Psoas muscle (tissue), 8 donors: ENCODE measurements around the gene APOC3. TPM values are rescaled to one million over a fixed set of nuclear protein-coding genes. Genes with fewer than 3 reads are reported as not detected.

Experiments used
- ATAC-seq, 4 donors: fragments of 200-7000 bp; cut with Tn5 transposase; one replicate each; pipeline ENCODE4 v1.9.1; 2020; ENCODE audit warnings: moderate library complexity in 3 of 4, mild to moderate bottlenecking in 2 of 4
- DNase-seq, 2 donors: peaks; one replicate each; pipeline ENCODE4 v3.0.0-alpha.2; 2020
- H3K27ac ChIP-seq: fragments of 200-600 bp; one replicate; pipeline ENCODE4 v1.8.0; 2022
- H3K27me3 ChIP-seq, 3 donors: fragments of 200-600 bp in 1 of 3; one replicate each; pipeline versions ENCODE4 v1.6.1 to v1.8.0; 2013 to 2022; ENCODE audit warnings: low read length in 2 of 3, mild to moderate bottlenecking in 2 of 3, moderate library complexity in 1 of 3; ENCODE audit not compliant: insufficient read depth in 3 of 3
- H3K36me3 ChIP-seq, 2 donors: fragments of 200-600 bp in 1 of 2; one replicate each; pipeline versions ENCODE4 v1.6.1 to v1.8.0; 2013 to 2022; ENCODE audit warnings: low read depth in 1 of 2, mild to moderate bottlenecking in 1 of 2, moderate library complexity in 1 of 2; ENCODE audit not compliant: insufficient read depth in 1 of 2
- H3K4me1 ChIP-seq: fragments of 200-600 bp; one replicate; pipeline ENCODE4 v1.8.0; 2022
- H3K4me3 ChIP-seq: fragments of 200-600 bp; one replicate; pipeline ENCODE4 v1.8.0; 2022; ENCODE audit warnings: mild to moderate bottlenecking
- H3K9me3 ChIP-seq: fragments of 200-600 bp; one replicate; pipeline ENCODE4 v1.8.0; 2022
- CTCF ChIP-seq: fragments of 200-600 bp; IDR thresholded peaks from one replicate; pipeline ENCODE4 v1.8.0; 2022; ENCODE audit warnings: antibody characterized with exemption
- WGBS, 3 donors: extraction: QIAGEN DNeasy Blood & Tissue Kit; methylation state at CpG; one replicate each; pipeline versions ENCODE4 v1.1.6 to v1.1.7; 2013; 5-methylcytosine and 5-hydroxymethylcytosine counted together
- intact Hi-C, 2 donors: fragments of 100-400 bp; cut with DNase I; formaldehyde crosslinking; loops; one replicate each; pipeline versions ENCODE4 v1.11.0 to v1.14.2; 2022
- polyA plus RNA-seq, 3 donors: library from polyadenylated mRNA; stranded (reverse); fragments of 200-250 nt; gene quantifications; one replicate each; pipeline ENCODE4 v1.2.3, GENCODE V29; 2013
- total RNA-seq, 4 donors: library from RNA; stranded (reverse); fragmentation: NEBNext Ultra II Directional in 2 of 4; extraction: Animal tissue kit (Norgen Biotek cat#: 25700) in 2 of 4; gene quantifications; one replicate each; pipeline versions ENCODE4 v1.2.1 to v1.2.4, GENCODE V29; 2021 to 2023
- donor health status: healthy with polysubstance abuse.
- donor health status: DM: no; HTN: no; CAD: no; lungs with moderate emphysema.
- donor health status: Bipolar disorder and iron deficiency.
- donor health status: healthy.
- donor health status: DM: yes; HTN: yes; CAD: no.
- donor health status: DM: no; HTN: no; CAD: no.
- donor health status: DM: no; HTN: no; CAD: no.
- donor health status: DM: yes; HTN: yes; CAD: no.

Gene APOC3
- total and polyA plus RNA-seq, 7 donors: 0.26 to 2.2 (median 0.46) TPM; not detected in 4

GRCh38 chr11:116790167-116791001, 39.3 kb upstream of the APOC3 start:
- Histone ChIP-seq H3K27ac (no peak overlapping the region), H3K36me3 (peaks cover 0 to 15% of the 10 kb centered on the region in 2 donors), H3K4me1 (peaks cover 10% of the 10 kb centered on the region), H3K4me3 (no peak overlapping the region), H3K27me3 (no peaks in the 10 kb centered on the region), H3K9me3 (no peaks in the 10 kb centered on the region)
- peak in 1 of 2 donors; percentile 56 for DNase-seq
- no peak for ATAC-seq
- no peak for TF ChIP-seq CTCF
- 81 to 84% (median 84%) methylated on average over 50 to 53 of the region's 53 CpGs for WGBS, 3 donors
- intact Hi-C loops: loop anchor here (1.0 to 5.0 kb wide), 4 partner anchors 45 to 317 kb away; partner anchors contain the start of gene APOA1 (in 1 of the 2)

GRCh38 chr11:116791002-116791812, 38.5 kb upstream of the APOC3 start:
- H3K27ac ChIP-seq: no peak overlapping the region
- intact Hi-C loops: loop anchor here (1.0 to 5.0 kb wide), 4 partner anchors 44 to 316 kb away; partner anchors contain the start of gene APOA1 (in 1 of the 2)
- no peaks in the 10 kb centered on the region for H3K27me3 ChIP-seq
- no peaks in the 10 kb centered on the region for H3K9me3 ChIP-seq
- ATAC-seq: peak; percentile 74 to 81 (median 78)
- peak; percentile 75 to 88 for DNase-seq
- WGBS, 3 donors: 17 to 29% (median 21%) methylated on average over 28 to 31 of the region's 31 CpGs
- peaks cover 0 to 7% of the 10 kb centered on the region in 2 donors for H3K36me3 ChIP-seq
- peak; percentile 90 for TF ChIP-seq CTCF
- H3K4me1 ChIP-seq: peaks cover 10% of the 10 kb centered on the region
- H3K4me3 ChIP-seq: peak overlapping the region; percentile 38

- DNase-seq (no peak), ATAC-seq (no peak)
- Histone ChIP-seq H3K9me3 (no peaks in the 10 kb centered on the region), H3K27ac (no peak within 1 kb of the TSS), H3K4me3 (peak within 1 kb of the TSS; percentile 38), H3K36me3 (peaks cover 0 to 1% of the 10 kb centered on the region in 2 donors), H3K4me1 (peaks cover 4% of the 10 kb centered on the region), H3K27me3 (no peaks in the 10 kb centered on the region)
- no peak for TF ChIP-seq CTCF
- WGBS, 3 donors: 82 to 90% (median 87%) methylated on average over 7 of the region's 7 CpGs
- intact Hi-C loops: loop anchor here (1.0 to 5.0 kb wide), 4 partner anchors 44 to 316 kb away; partner anchors contain the start of gene APOA1 (in 1 of the 2)
These were observed 37.9 kb upstream of the APOC3 start, which contains the start of gene APOA5 for GRCh38 chr11:116791813-116792143. Gene APOA5, minus strand, starts transcription at chr11:116791879. Its CDS starts 19 bp downstream, at chr11:116791860.

GRCh38 chr11:116792144-116792868, 37.4 kb upstream of the APOC3 start:
- no peaks in the 10 kb centered on the region for H3K4me1 ChIP-seq
- no peak overlapping the region for H3K4me3 ChIP-seq
- 66 to 78% (median 70%) methylated on average over 8 of the region's 8 CpGs for whole genome bisulfite sequencing, 3 donors
- no peaks in the 10 kb centered on the region for H3K27me3 ChIP-seq
- ATAC-seq: no peak
- H3K9me3 ChIP-seq: no peaks in the 10 kb centered on the region
- no peak for DNase-seq
- intact Hi-C loops: loop anchor here in 1 of 2 donors (5.0 kb wide), 2 partner anchors 45 to 315 kb away; partner anchors contain the start of gene APOA1
- H3K36me3 ChIP-seq: no peaks in the 10 kb centered on the region
- no peak for TF ChIP-seq CTCF
- H3K27ac ChIP-seq: no peak overlapping the region
